Measurements from ENCODE around the gene FXYD1.
"Not testable (repeated sequence)": the region's sequence is repeated elsewhere in the genome, so short reads cannot be mapped to it uniquely, and the experiment has no call there.

Gene FXYD1

DNA sequence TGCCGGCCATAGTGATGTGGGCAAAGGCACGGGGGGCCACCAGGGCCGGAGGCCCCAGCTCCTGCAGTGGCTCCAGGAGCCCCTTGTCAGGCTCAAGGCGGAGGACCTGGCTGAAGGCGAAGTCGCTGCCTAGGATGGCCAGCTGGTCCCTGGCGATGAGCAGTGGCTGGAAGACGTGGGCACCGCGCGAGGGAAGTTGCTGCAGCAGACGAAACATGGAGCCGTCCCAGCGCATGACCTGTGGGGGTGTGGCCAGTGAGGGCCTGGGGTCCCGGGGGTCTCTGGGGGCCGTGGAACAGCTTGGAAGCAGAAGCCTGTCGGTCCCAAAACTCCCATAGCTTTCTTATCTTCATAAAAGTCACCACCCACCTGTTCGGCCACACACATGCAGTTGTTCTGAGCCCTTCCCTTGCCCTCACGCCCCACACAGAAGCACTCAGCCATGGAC lies 13.3 kb upstream of the FXYD1 start:
- no peak for DNase-seq (ENCODE audit: low read depth)

DNA sequence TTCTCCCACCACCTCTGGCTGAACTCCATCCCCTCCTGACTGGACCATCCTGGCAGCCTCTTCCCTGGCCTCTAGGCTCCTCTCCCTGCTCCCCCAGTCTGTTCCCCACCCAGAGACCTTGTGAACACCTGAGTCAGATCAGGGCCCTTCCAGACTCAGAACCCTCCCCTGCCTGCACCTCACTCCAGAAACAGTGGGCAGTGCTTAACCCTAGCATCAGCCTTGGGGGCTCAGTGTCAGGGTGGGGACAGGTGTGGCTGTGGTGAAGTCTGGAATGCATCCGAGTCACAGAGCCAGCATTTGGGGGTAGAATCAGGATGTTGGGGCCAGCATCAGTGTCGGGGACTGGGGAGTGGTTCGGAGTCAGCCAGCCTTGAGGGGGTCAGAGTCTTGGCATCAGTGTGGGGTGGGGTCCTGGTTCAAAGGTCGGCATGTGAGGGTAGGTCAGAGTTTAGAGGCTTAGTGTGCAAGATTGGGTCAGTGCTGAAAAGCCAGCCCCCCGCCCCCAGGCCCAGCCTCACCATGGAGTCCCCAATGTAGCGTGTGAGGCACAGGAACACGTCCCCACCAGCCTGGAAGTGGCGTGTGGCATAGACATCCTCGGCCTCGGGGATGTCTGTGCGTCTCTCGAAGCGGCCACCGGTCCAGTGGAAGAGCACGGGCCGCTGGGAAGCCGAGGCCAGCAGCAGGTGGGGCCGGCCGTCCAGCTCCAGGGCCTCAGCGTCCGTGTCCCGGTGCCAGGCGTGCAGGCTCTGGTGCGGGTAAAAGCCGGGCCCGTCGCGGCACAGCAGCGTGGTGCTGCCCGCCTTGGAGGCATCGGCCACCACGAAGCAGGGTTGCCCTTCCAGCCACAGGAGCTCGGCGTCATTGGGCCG lies 12.6 kb upstream of the FXYD1 start:
- no peak for DNase-seq (ENCODE audit: low read depth)

DNA sequence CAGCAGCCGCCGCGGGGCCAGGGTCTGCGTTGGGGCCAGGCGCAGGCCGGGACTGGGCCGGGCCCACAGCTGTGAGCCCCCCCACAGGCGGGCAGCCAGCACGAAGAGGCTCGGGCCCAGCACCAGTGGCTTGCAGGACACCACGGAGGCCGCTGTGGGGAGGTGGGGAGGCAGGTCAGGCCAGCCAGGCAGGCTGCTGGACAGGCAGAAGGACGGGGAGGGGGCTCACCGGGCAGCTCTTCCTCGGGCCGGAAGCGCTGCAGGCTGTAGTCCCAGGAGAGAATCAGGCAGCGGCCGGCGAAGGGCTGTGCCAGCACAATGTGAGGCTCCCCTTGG lies 12.0 kb upstream of the FXYD1 start:
- no peak for DNase-seq (ENCODE audit: low read depth)

DNA sequence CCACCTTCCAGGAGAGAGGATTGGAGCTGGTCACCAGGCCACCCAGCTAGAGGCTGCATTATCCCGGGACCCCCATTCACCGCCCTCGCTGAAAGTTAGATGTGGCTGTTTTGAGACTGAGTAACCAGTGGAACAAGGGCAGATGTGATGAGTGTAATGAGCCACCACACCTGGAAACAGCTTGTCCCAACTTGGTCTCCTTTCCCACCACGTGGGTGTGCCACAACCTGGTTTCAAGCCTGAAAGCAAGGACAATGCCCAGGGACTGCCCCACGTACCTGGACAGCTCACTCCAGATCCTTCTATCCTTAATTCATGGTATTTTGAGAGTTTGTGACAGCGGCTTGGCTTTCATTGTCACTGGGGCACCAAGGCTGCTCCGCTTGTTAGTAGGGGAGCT lies 10.8 kb upstream of the FXYD1 start:
- no peak for DNase-seq (ENCODE audit: low read depth)

DNA sequence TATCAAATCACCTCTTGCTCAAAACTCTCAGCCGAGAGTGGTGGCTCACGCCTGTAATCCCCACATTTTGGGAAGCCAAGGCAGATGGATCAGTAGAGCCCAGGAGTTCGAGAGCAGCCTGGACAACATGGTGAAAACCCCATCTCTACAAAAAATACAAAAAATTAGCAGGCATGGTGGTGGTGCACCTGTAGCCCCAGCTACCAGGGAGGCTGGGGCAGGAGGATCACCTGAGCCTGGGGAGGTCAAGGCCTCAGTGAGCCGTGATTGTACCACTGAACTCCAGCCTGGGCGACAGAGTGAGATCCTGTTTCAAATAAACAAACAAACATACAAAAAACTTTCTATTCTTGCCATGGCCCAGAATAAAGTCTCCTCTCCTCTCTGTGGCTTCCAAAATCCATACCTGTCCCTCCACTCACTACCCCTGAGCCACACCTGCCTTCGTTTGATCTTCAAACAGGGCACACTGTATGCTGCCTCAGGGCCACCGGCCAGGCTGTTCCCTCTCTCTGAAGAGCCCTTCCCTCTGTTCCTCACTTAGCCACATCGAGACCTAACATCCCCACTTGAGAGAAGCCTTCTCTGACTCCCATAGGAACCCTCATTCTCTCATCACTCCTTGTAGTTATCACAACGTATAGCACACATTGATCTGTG lies 10.1 kb upstream of the FXYD1 start:
- DNase-seq (ENCODE audit: low read depth): no peak

DNA sequence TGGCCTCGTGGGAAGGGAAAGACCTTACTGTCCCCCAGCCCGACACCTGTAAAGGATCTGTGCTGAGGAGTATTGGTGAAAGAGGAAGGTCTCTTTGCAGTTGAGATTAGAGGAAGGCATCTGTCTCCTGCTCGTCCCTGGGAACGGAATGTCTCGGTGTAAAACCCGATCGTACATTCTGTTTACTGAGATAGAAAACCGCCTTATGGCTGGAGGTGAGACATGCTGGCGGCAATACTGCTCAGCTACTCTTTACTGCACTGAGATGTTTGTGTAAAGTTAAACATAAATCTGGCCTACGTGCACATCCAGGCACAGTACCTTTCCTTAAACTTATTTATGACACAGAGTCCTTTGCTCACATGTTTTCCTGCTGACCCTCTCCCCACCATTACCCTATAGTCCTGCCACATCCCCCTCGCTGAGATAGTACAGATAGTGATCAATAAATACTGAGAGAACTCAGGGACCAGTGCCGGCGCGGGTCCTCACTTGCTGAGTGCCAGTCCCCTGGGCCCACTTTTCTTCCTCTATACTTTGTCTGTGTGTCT lies 8.8 kb upstream of the FXYD1 start:
- DNase-seq (ENCODE audit: low read depth): not testable (repeated sequence)

DNA sequence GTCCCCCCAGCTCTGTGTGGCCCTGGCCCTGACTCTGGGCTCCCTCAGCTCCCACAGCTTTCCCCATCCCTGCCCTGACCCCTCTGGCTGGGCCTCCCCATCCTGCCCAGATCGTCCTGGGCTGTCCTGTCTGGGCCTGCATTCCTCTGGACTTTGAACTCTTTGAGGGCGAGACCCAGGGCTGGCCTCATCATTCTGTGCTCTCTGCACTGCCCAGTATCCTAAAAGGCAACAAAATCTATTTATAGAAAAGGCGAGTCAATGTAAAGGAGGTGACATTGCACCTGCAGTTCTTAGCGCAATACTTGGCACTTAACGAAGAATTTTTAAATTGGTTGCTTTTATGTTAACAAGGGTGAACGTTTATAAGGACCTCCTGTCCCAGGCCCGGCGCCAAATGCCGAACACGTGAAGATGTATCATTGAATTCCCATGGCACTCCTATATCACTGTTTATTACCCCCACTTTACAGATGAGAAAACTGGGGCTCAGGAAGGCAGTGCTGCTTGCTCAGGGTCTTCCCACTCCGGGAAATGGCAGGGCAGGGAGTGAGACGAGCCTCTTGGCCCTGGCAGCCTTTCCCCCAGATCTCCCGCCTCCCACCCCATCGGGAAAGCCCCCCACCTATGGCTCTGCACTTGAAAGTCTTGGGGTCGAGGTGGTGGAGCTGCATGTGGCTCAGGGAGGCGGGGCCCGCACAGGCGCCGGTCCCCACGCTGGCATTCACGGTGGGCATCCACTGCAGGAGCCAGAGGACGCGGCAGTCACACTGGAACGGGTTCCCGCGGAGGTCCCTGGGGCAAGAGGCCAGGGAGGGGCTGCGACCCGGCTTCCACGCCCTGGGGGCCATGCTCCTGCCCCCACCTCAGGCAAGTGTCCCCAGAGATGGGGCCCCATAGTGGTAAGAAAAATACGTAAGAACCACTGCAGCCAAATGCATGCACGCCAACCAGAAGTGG lies 7.6 kb upstream of the FXYD1 start:
- no peak for DNase-seq (ENCODE audit: low read depth)

DNA sequence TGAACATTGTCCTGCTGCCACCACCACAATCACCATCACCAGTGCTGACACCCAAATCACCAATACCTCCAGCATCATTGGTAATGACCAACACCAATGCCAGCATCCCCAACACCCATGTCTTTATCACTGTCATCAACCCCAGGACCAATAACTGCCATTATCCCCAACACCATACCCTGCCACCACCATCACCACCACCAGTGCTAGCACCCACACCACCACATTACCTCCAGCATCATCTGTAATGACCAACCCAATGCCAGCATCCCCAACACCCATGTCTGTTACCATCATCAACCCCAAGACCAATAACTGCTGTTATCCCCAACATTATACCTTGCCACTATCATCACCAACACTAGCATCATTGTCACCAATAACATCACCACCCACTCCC lies 6.4 kb upstream of the FXYD1 start:
- DNase-seq (ENCODE audit: low read depth): no peak

DNA sequence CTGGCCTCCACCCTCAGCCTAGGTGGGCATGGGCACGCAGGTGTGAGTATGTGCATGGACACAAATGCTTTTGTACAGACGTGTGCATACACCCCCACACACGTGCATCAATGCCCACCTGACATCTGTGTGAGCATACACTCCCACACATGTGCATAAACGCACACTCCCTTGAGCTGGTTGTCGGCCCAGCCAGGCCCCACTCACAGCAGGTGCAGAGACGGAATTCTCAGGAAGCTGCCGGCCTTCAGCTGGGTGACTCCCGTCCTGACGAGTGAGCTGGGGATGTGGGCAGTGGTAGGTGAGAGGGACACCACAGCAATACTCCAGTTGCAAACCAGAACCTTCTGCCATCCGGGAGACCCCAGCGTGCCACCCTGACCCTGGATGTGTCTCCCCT lies 4.8 kb upstream of the FXYD1 start:
- DNase-seq (ENCODE audit: low read depth): no peak

DNA sequence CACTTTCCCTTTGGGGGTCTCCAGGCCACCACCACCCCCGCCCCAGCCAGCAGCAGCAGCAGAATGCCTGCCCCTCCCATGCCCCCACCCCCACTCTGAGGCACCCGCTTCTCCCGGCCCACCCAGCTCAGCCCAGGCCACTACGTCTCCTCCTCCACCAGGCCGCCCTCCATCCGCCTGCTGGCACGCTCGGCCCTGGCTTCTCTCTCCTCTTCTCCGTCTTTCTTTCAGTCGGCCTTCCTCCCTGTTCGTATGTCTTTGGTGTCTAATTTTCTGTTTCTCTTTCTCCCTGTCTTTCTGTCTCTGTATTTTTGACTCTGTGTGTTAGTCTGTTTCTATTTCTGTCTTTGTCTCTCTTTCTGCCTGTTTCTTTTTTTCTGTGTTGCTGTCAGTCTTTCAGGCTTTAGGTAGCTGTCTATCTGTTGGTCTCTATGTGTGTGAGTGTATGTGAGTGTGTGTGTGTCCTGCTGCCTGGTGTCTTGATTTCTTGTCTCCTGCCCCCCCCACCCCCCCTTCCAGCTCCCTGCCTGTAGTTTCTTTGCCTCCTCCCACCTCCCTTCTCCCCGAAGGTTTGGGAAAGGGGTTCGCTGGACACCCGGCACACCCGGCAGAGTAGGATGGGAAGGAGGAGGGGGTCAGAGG lies 3.9 kb upstream of the FXYD1 start, which contains the start of gene LGI4:
LGI4 (minus strand) TSS at position 459 of the 642 bp plus-strand sequence; CDS start at position 80, 379 bp downstream.
- no peak for DNase-seq (ENCODE audit: low read depth)

DNA sequence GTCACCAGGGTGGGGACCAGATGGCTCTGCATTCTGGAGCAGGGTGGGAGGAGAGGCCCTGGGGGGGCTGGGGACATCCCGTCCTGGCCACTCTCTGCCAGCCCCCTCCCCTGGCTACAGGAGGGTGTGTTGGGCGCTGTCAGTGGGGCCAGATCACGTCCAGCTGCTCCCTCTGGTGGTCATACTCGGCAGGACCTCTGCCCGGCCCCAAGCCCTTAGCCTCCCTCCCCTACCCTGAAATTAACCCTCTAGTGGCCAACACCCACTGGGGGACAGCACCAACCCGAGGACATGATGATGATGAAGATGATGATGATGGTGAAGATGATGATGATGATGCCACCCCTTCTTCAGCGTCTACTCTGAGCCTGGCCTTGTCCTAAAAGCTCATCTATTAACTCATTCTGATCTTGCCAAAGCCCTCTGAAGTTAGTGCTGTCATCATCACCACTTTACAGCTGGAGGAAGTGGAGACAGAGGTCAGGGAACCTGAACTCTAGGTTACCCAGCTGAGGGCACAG lies 3.2 kb upstream of the FXYD1 start:
- DNase-seq (ENCODE audit: low read depth): peak; percentile 50

DNA sequence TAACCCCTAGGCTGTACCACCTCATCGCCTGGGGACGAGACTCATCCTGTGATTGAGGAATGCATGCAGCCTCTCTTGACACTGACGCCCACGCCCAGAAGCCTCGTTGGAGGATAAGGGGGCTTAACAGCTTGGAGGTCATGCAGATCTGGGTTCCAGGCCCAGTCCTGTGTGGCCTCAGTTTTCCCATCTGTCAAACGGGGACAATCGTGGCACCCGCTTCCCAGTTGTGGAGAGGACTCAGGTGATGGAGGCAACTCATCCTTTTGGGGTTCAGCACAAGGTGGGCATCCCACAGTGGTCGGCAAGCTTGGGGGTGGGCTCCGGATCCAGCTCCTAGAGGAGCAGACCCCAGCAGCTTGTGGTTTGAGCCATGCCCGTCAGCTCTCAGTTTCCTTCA lies 2.4 kb upstream of the FXYD1 start:
- DNase-seq (ENCODE audit: low read depth): no peak

DNA sequence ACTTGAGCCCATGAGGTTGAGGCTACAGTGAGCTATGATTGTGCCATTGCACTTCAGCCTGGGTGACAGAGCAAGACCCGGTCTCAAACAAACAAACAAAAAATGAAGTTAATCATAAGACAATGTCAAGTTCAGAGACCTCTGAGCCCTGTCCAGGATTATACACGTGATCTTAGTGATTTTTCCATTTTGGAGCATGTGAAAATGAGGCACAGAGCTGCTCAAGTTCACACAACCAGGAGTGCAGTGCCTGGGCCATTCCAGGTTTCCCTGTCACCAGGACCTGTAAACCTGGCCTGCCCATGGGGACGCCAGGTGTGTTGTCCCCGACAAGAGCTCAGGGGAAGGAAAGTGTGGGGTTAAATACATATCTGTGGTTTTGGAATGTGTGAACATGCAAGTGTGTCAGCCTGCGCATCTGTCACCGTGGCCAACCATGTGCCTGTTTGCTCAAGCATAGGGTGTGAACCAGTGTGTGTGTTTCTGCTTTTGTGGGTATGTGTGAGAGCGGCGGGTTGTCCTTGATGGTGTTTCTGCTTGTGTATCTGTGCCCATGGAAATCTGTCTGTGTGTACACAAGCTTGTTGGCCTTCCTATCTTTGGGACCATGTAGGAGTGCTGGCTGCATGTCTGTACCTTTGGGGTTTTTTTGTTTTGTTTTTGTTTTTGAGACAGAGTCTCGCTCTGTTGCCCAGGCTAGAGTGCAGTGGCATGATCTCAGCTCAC lies 1.5 kb upstream of the FXYD1 start:
- no peak for DNase-seq (ENCODE audit: low read depth)

DNA sequence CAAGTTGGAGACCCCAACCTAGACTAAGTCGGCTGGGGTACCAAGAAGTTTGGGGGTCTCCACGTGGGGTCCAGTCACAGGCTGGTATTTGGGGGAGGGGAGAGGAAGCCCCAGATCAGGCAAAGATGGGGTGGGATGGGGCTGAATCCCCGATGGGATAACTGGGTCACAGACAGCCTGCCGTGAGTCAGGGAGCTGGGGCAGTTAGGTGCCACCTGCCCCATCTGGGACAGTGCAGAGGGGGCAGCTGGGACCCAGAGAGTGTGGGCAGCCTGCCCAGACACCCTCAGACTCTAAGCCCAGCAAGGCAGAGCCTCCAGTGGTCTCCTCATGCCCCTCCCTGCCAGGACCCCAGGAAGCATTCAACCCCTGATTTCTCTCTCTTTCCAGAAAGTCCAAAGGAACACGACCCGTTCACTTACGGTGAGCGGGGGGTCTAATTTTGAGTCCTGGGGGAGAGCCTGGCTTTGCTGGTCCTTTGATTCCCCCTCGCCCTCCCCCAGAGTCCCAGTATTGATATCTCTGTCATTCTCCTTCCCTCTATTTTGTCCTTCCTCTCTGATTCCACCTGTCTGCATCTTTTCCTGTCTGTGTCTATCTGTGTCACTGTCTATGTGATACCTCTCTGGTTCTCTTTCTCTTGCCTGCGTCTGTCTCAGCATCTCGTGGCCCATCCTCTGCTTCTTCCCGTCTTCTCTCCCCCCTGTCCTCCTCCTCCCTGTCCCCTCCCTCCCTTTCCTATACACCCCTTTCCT lies 1.8 kb downstream of the FXYD1 start:
- no peak for DNase-seq (ENCODE audit: low read depth)

DNA sequence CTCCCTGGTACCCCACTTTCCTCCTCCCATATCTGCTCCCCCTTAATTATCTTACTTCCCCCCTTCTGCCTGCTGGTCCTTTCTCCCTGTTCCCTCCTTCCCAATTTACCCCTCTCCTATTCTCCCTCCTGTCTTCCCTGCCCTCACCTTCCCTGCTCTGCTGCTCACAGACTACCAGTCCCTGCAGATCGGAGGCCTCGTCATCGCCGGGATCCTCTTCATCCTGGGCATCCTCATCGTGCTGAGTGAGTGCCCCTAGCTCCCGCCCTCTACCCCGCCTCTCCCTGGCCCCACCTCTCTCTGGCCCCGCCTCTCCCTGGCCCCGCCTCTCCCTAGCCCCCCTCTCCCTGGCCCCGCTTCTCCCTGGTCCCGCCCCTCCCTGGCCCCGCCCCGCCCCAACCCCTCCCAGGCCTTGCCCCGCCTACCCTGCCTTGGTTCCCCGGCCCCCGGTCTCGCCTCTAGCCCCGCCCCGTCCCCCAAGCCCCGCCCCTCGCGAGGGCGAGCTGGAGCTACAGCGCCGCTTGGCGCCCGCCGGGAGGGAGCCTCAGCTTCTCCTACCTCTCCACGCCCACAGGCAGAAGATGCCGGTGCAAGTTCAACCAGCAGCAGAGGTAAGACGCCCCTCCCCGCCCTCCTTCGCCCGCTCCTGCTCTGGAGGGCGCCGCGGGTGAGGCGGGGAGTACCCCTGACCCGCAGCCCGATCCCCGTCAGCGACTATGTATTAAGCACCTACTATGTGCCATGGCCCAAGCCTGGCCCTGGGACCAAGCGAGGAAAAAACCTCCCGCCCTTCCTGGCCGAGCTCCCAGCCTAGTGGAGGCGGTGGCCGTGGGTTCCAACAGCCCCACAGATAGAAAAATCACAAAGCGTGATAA lies 2.6 kb downstream of the FXYD1 start:
- DNase-seq (ENCODE audit: low read depth): peak; percentile 98

DNA sequence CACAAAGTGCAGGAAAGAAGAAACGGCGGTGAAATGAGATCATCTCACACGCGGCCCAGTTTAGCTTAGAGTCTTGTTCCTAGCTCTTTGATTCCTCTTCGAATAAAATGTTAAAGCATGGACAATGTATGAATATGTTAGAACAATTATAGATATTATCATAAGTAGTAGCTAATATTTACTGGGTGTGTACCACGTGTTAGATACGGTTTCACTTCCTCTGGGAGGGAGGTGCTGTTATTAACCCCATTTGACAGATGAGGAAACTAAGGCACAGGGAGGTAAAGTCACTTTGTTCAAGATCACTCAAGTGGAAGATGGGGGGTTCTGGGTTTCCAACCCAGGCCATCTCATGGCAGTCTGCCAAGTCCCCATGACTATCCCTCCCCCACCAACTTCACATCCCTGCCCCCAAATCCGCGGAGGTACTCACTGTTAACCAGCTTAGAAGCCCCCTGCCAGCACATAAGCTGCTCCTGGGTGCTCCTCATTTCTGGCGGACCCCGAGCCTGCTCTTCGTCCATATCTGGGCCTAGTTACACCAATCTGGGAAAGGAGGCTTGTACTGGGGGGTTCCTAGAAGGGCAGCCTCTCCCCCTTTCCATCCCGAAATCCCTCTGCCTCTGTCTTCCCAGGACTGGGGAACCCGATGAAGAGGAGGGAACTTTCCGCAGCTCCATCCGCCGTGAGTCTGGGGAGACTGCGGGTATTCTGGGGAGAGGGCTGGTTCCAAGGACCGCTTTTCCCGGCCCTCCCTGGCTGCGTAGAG lies 3.4 kb downstream of the FXYD1 start:
- DNase-seq (ENCODE audit: low read depth): no peak

DNA sequence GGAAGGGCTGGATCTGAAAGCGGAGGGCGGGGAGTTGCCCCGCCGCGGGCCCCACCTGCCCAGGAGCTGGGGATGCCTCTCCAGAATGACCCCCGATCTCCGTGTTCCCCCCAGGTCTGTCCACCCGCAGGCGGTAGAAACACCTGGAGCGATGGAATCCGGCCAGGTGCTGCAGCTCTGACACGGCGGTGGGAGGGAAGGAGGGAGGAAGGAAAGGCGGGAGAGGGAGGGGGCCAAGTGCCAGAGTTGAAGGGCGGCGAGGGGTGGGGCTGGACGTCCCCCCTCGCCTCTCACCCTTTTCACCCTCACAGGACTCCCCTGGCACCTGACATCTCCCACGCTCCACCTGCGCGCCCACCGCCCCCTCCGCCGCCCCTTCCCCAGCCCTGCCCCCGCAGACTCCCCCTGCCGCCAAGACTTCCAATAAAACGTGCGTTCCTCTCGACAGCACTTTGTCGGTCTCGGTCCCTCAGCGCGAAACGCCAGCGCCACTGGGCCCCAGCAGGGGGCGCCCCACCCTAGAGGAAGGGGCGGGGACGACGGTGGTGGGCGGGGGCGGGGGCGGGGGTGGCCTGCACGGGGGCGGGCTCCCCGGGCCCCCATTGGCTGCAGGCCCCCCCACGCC lies 4.1 kb downstream of the FXYD1 start:
- DNase-seq (ENCODE audit: low read depth): peak; percentile 76
